GM04503 (cell line): Measurements from ENCODE around the gene PEX7.
"Not testable (repeated sequence)": the region's sequence is repeated elsewhere in the genome, so short reads cannot be mapped to it uniquely, and the experiment has no call there.

Experiments
- DNase-seq: peaks from one replicate; pipeline ENCODE4 v3.0.0-alpha.2; 2012; ENCODE audit warnings: low read depth

Gene PEX7

GRCh38 chr6:136952714-136953260 lies 130.4 kb downstream of the PEX7 start:
- DNase-seq, result no peak

GRCh38 chr6:136955123-136955522 lies 132.7 kb downstream of the PEX7 start:
- no peak for DNase-seq

- DNase-seq, result no peak
These were observed 134.5 kb downstream of the PEX7 start for GRCh38 chr6:136956590-136957544.

GRCh38 chr6:136958168-136958567 lies 135.8 kb downstream of the PEX7 start:
- no peak for DNase-seq

GRCh38 chr6:136959471-136959891 lies 137.1 kb downstream of the PEX7 start:
- no peak for DNase-seq

GRCh38 chr6:136959935-136960334 lies 137.5 kb downstream of the PEX7 start:
- not testable (repeated sequence) for DNase-seq

- no peak for DNase-seq
These were observed 138.4 kb downstream of the PEX7 start for GRCh38 chr6:136960781-136961180.

- no peak for DNase-seq
These were observed 139.5 kb downstream of the PEX7 start for GRCh38 chr6:136961848-136962247.

- DNase-seq, result no peak
These were observed 140.3 kb downstream of the PEX7 start for GRCh38 chr6:136962661-136963060.

GRCh38 chr6:136963259-136963658 lies 140.9 kb downstream of the PEX7 start:
- DNase-seq, result no peak
